Measurements from ENCODE around the gene NEMP1.

GRCh38 chr12:57066245-57066644, 12.3 kb downstream of the NEMP1 start:
- TF ChIP-seq CTCF (IDR thresholded peaks at IDR 0.05; ENCODE audit: insufficient read depth, low read length) = no peak
- TF ChIP-seq GABPA (IDR thresholded peaks at IDR 0.05; ENCODE audit: low read depth) = no peak
- no peak for TF ChIP-seq REST (IDR thresholded peaks at IDR 0.05; ENCODE audit: insufficient replicate concordance, low read depth)
- no peak for TF ChIP-seq POLR2AphosphoS5 (IDR thresholded peaks at IDR 0.05; ENCODE audit: low read depth)

Measured in HL-60 (cell line).